Osteoblast (primary cell): Measurements from ENCODE around the gene RBFOX2. TPM values are rescaled to one million over a fixed set of nuclear protein-coding genes. Genes with fewer than 3 reads are reported as not detected.
"Not testable (repeated sequence)": the region's sequence is repeated elsewhere in the genome, so short reads cannot be mapped to it uniquely, and the experiment has no call there.

Experiments
- DNase-seq: peaks from one replicate; pipeline ENCODE4 v3.0.0; 2011; ENCODE audit warnings: low spot score, mixed read lengths; ENCODE audit not compliant: insufficient read length; ENCODE audit errors: missing footprints
- H2AFZ ChIP-seq: 2 replicates; pipeline ENCODE4 v1.6.0; 2011; ENCODE audit warnings: mild to moderate bottlenecking, low read length
- H3K27ac ChIP-seq: 2 replicates; pipeline ENCODE4 v1.5.1; 2011; ENCODE audit warnings: mild to moderate bottlenecking, low read depth, low read length, moderate library complexity
- H3K27me3 ChIP-seq: 2 replicates; pipeline ENCODE4 v1.6.0; 2012; ENCODE audit warnings: mild to moderate bottlenecking, control low read depth, inconsistent platforms, low read length, moderate library complexity; ENCODE audit not compliant: insufficient read depth
- H3K36me3 ChIP-seq: 2 replicates; pipeline ENCODE4 v1.5.1; 2011; ENCODE audit warnings: mild to moderate bottlenecking, low read length, control low read depth, moderate library complexity; ENCODE audit not compliant: insufficient read depth
- H3K4me1 ChIP-seq: 2 replicates; pipeline ENCODE4 v1.5.1; 2011; ENCODE audit warnings: mild to moderate bottlenecking, low read length, control low read depth, moderate library complexity; ENCODE audit not compliant: insufficient read depth
- H3K4me2 ChIP-seq: 2 replicates; pipeline ENCODE4 v1.6.0; 2011; ENCODE audit warnings: mild to moderate bottlenecking, low read length; ENCODE audit not compliant: insufficient read depth
- H3K4me3 ChIP-seq: fragments of 200-600 bp; sonication (generic); 3 replicates; pipeline ENCODE4 v1.5.1; 2012; ENCODE audit warnings: mild to moderate bottlenecking, low read length, inconsistent platforms; ENCODE audit not compliant: insufficient read depth
- H3K79me2 ChIP-seq: 2 replicates; pipeline ENCODE4 v1.6.0; 2012; ENCODE audit warnings: mild to moderate bottlenecking, low read length, control low read depth, inconsistent platforms; ENCODE audit not compliant: insufficient read depth
- H3K9me3 ChIP-seq: 2 replicates; pipeline ENCODE4 v1.5.1; 2011; ENCODE audit warnings: low read depth, low read length, control low read depth
- H4K20me1 ChIP-seq: 2 replicates; pipeline ENCODE4 v1.6.0; 2012; ENCODE audit warnings: mild to moderate bottlenecking, low read length, control low read depth; ENCODE audit not compliant: insufficient read depth
- total RNA-seq: library from RNA; depleted of rRNA; stranded (reverse); fragments of >200 nt; gene quantifications from 2 replicates; pipeline ENCODE4 v1.2.3, GENCODE V29; 2012
- TF ChIP-seq, protein P1 (sequence below): IDR thresholded peaks from 2 replicates; pipeline ENCODE4 v1.5.1; 2011; ENCODE audit warnings: mild to moderate bottlenecking, low read depth, low read length, moderate library complexity; ENCODE audit errors: extremely low read depth

RBFOX2 gene
- total RNA-seq, 1 donor: 171 TPM

DNA sequence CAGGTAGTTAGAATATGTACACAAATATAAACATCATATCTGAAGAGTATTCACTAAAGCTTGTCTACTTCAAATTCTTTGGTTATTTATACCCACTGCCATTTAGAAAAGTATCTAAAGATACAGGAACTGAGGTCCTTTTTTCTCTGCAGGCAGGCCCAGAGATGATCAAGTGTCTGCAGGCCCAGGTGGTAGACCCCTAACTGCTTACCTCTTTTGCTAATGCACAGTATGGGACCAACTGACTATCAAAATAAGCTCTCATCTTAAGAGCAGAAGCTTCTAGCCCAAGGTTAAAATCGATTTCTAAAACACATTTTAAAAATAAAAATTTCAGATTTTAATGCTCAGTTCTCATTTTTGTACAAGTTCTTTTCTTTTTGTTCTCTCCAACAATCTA is 229.5 kb downstream of the RBFOX2 start:
- Histone ChIP-seq H3K4me2 (no peak overlapping the region), H2AFZ (no peak overlapping the region), H4K20me1 (peaks cover 22% of the 10 kb centered on the region), H3K36me3 (peaks cover 8% of the 10 kb centered on the region), H3K27me3 (no peaks in the 10 kb centered on the region), H3K4me1 (peaks cover 14% of the 10 kb centered on the region), H3K27ac (no peak overlapping the region), H3K9me3 (no peaks in the 10 kb centered on the region), H3K4me3 (no peak overlapping the region), H3K79me2 (peaks cover 87% of the 10 kb centered on the region)
- TF ChIP-seq, protein P1, sequence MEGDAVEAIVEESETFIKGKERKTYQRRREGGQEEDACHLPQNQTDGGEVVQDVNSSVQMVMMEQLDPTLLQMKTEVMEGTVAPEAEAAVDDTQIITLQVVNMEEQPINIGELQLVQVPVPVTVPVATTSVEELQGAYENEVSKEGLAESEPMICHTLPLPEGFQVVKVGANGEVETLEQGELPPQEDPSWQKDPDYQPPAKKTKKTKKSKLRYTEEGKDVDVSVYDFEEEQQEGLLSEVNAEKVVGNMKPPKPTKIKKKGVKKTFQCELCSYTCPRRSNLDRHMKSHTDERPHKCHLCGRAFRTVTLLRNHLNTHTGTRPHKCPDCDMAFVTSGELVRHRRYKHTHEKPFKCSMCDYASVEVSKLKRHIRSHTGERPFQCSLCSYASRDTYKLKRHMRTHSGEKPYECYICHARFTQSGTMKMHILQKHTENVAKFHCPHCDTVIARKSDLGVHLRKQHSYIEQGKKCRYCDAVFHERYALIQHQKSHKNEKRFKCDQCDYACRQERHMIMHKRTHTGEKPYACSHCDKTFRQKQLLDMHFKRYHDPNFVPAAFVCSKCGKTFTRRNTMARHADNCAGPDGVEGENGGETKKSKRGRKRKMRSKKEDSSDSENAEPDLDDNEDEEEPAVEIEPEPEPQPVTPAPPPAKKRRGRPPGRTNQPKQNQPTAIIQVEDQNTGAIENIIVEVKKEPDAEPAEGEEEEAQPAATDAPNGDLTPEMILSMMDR: no peak
- no peak for DNase-seq

- H3K9me3 ChIP-seq: no peaks in the 10 kb centered on the region
- H3K4me3 ChIP-seq: no peak overlapping the region
- peaks cover 21% of the 10 kb centered on the region for H4K20me1 ChIP-seq
- H3K4me2 ChIP-seq: no peak overlapping the region
- H3K79me2 ChIP-seq: peaks cover 86% of the 10 kb centered on the region
- peaks cover 5% of the 10 kb centered on the region for H3K36me3 ChIP-seq
- DNase-seq: no peak
- TF ChIP-seq, protein P1: no peak
- no peak overlapping the region for H3K27ac ChIP-seq
- H2AFZ ChIP-seq: no peak overlapping the region
- no peaks in the 10 kb centered on the region for H3K27me3 ChIP-seq
- H3K4me1 ChIP-seq: peaks cover 8% of the 10 kb centered on the region
These were observed 231.2 kb downstream of the RBFOX2 start for GRCh38 chr22:35797411-35797810.

DNA sequence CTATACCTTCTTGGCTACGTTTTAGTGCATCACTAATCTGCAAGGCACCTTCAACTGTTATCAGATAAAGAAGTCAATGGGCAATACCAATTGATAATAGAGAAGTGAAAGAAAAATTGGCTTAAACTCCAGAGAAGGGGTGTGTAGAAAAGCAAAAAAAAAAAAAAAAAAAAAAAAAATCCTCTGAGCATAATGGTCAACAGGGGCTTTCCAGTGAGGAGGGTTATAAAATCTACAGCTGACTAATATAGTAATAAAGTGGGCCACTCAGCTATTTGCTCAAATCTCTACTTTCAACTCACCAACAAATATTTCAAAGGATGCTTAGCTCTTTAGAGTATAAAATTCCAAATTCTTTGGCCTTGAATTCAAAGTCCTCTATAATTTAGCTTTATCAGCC is 233.1 kb downstream of the RBFOX2 start:
- Histone ChIP-seq H2AFZ (no peak overlapping the region), H3K27ac (no peak overlapping the region), H3K36me3 (peaks cover 5% of the 10 kb centered on the region), H4K20me1 (peaks cover 22% of the 10 kb centered on the region), H3K9me3 (no peaks in the 10 kb centered on the region), H3K4me1 (no peaks in the 10 kb centered on the region), H3K4me2 (no peak overlapping the region), H3K27me3 (no peaks in the 10 kb centered on the region), H3K4me3 (no peak overlapping the region), H3K79me2 (peaks cover 80% of the 10 kb centered on the region)
- no peak for DNase-seq
- TF ChIP-seq, protein P1: no peak

GRCh38 chr22:35792506-35792905 is 236.1 kb downstream of the RBFOX2 start:
- Histone ChIP-seq H3K36me3 (peaks cover 7% of the 10 kb centered on the region), H3K79me2 (peaks cover 82% of the 10 kb centered on the region), H3K9me3 (no peaks in the 10 kb centered on the region), H3K27me3 (no peaks in the 10 kb centered on the region), H3K27ac (no peak overlapping the region), H2AFZ (no peak overlapping the region), H3K4me2 (no peak overlapping the region), H3K4me1 (no peaks in the 10 kb centered on the region), H3K4me3 (no peak overlapping the region), H4K20me1 (peaks cover 23% of the 10 kb centered on the region)
- no peak for DNase-seq
- TF ChIP-seq, protein P1: no peak

DNA sequence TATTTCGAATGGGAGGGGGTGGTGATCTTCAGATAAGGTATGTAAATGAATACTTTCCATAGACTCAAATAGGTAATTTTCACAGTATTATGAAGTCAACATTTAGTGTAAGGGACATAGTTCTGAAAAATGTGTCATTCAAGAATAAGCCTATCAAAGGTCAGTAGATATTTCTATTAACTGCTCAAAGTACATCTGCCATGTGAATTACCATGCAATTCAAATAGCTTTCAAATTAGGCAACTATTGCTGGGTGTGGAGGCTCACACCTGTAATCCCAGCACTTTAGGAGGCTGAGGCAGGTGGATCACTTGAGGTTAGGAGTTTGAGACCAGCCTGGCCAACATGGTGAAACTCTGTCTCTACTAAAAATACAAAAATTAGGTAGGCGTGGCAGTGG is 236.8 kb downstream of the RBFOX2 start:
- H3K79me2 ChIP-seq: peaks cover 84% of the 10 kb centered on the region
- H3K4me2 ChIP-seq, H3K27ac ChIP-seq, H3K36me3 ChIP-seq, H2AFZ ChIP-seq, H3K27me3 ChIP-seq, H3K9me3 ChIP-seq, DNase-seq, H3K4me3 ChIP-seq, H3K4me1 ChIP-seq: not testable (repeated sequence)
- peaks cover 23% of the 10 kb centered on the region for H4K20me1 ChIP-seq
